ENCODE measurements around the gene RACK1. TPM values are rescaled to one million over a fixed set of nuclear protein-coding genes. Genes with fewer than 3 reads are reported as not detected.

The RACK1 gene
- total and polyA plus RNA-seq, 2 of the 13 experiments (the other 11 are each of a cell fraction or from before 2014, with no cell fraction given), result 2,514 to 6,141 TPM

DNA sequence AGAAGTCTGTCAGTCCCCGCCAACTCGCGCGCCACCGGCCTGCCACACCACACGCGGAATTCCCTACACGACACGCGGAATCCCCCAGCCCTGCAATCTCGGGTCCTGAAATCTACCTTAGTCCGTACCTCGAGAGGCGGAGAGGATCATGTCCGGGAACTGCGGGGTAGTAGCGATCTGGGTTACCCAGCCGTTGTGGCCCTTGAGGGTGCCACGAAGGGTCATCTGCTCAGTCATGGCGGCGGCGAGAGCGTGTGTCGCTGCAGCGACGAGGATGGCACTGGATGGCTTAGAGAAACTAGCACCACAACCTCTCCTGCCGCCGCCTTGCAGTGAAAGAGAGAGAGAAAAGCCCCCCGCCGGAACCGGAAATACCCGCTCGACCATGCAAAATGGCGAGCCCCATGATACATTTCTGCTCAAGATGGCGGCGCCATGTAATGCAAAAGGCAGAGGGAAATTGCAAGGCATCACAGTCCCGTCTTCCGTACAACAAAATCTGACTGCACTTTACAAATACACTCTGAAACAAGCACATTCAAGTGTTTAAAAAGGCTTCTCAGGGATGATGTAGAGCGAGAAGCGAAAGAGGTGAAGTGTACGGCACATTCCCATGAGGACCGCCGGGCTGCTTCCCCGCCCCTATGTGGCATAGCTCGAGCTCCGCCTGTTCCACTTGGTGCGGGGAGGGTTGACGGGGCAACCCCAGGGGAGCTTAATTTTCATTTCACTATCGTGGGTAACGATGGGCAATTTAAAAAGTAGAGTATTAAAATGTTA, at the start of gene RACK1 (continued):
- TF ChIP-seq, protein P1, sequence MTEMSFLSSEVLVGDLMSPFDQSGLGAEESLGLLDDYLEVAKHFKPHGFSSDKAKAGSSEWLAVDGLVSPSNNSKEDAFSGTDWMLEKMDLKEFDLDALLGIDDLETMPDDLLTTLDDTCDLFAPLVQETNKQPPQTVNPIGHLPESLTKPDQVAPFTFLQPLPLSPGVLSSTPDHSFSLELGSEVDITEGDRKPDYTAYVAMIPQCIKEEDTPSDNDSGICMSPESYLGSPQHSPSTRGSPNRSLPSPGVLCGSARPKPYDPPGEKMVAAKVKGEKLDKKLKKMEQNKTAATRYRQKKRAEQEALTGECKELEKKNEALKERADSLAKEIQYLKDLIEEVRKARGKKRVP (CRISPR knock-in tag; IDR thresholded peaks at IDR 0.05), result peak in 1 of 2 experiments; percentile 79; a peak in 2 of 4 replicates
- peak; percentile 61; the same call in 1 of the 2 replicates for TF ChIP-seq FOXK2 (IDR thresholded peaks at IDR 0.05)
- peak; percentile 88 for TF ChIP-seq ZNF605 (CRISPR knock-in tag; IDR thresholded peaks at IDR 0.05)
- TF ChIP-seq, protein P2, sequence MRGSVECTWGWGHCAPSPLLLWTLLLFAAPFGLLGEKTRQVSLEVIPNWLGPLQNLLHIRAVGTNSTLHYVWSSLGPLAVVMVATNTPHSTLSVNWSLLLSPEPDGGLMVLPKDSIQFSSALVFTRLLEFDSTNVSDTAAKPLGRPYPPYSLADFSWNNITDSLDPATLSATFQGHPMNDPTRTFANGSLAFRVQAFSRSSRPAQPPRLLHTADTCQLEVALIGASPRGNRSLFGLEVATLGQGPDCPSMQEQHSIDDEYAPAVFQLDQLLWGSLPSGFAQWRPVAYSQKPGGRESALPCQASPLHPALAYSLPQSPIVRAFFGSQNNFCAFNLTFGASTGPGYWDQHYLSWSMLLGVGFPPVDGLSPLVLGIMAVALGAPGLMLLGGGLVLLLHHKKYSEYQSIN (CRISPR knock-in tag; IDR thresholded peaks at IDR 0.05; ENCODE audit: borderline replicate concordance), result no peak
- TF ChIP-seq ZFP37 (CRISPR knock-in tag; IDR thresholded peaks at IDR 0.05; ENCODE audit: borderline replicate concordance), result no peak
- peak; percentile 70 for TF ChIP-seq ZNF350 (CRISPR knock-in tag; IDR thresholded peaks at IDR 0.05; ENCODE audit: borderline replicate concordance, low read depth)
- no peak for TF ChIP-seq NCOA5 (CRISPR knock-in tag; IDR thresholded peaks at IDR 0.05)
- no peak for TF ChIP-seq LCORL (IDR thresholded peaks at IDR 0.05)
- 0 out of 2 replicates have a peak, but pooled peaks have one; percentile 43 for TF ChIP-seq LCORL (CRISPR knock-in tag; IDR thresholded peaks at IDR 0.05)
- TF ChIP-seq RFX3 (CRISPR knock-in tag; IDR thresholded peaks at IDR 0.05), result no peak
- TF ChIP-seq SAFB2 (CRISPR knock-in tag; IDR thresholded peaks at IDR 0.05; ENCODE audit: borderline replicate concordance, low read depth), result peak; percentile 55; the same call in 1 of the 2 replicates
- no peak for TF ChIP-seq MAFK (conservative IDR thresholded peaks at IDR 0.05 in 1 of 2, IDR thresholded peaks at IDR 0.05 in 1 of 2; ENCODE audit: low read length in 2 of 2)
- TF ChIP-seq, protein P3, sequence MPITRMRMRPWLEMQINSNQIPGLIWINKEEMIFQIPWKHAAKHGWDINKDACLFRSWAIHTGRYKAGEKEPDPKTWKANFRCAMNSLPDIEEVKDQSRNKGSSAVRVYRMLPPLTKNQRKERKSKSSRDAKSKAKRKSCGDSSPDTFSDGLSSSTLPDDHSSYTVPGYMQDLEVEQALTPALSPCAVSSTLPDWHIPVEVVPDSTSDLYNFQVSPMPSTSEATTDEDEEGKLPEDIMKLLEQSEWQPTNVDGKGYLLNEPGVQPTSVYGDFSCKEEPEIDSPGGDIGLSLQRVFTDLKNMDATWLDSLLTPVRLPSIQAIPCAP (CRISPR knock-in tag; IDR thresholded peaks at IDR 0.05; ENCODE audit: low read depth), result no peak
- peak; percentile 83; the same call in 1 of the 2 replicates for TF ChIP-seq NR2C2 (CRISPR knock-in tag; IDR thresholded peaks at IDR 0.05; ENCODE audit: borderline replicate concordance)
- no peak; the same call in 1 of the 2 replicates for TF ChIP-seq ZNF136 (CRISPR knock-in tag; IDR thresholded peaks at IDR 0.05; ENCODE audit: low read depth)
- TF ChIP-seq ATF2 (CRISPR knock-in tag; IDR thresholded peaks at IDR 0.05), result 0 out of 2 replicates have a peak, but pooled peaks have one; percentile 43
- TF ChIP-seq ZNF263 (CRISPR knock-in tag; IDR thresholded peaks at IDR 0.05), result no peak; the same call in 1 of the 2 replicates
- TF ChIP-seq ZBTB4 (CRISPR knock-in tag; IDR thresholded peaks at IDR 0.05; ENCODE audit: borderline replicate concordance), result 0 out of 2 replicates have a peak, but pooled peaks have one; percentile 55
- peak; percentile 68 for TF ChIP-seq ZNF883 (CRISPR knock-in tag; IDR thresholded peaks at IDR 0.05; ENCODE audit: not compliant biosample characterization)
- no peak for TF ChIP-seq CERS6 (CRISPR knock-in tag; IDR thresholded peaks at IDR 0.05)

Data from HepG2 (cell line).